DND-41 (cell line): ENCODE results near the gene TAF11L4.
"Not testable (repeated sequence)": the region's sequence is repeated elsewhere in the genome, so short reads cannot be mapped to it uniquely, and the experiment has no call there.

ENCODE experiments used
- ATAC-seq: fragments of 200-7000 bp; cut with Tn5 transposase; 3 replicates; pipeline ENCODE4 v1.9.1; 2021; ENCODE audit warnings: low read depth; ENCODE audit not compliant: insufficient read depth
- DNase-seq: peaks from one replicate; pipeline ENCODE4 v3.0.0-alpha.2; 2020
- H2AFZ ChIP-seq: 2 replicates; pipeline ENCODE4 v1.6.0; 2012; ENCODE audit warnings: low read depth, low read length
- H3K27ac ChIP-seq: 2 replicates; pipeline ENCODE4 v1.5.1; 2012; ENCODE audit warnings: low read length, inconsistent platforms
- H3K27me3 ChIP-seq: fragments of 200-600 bp; sonication (generic); 2 replicates; pipeline ENCODE4 v1.6.0; 2012; ENCODE audit warnings: low read length, mild to moderate bottlenecking, inconsistent platforms; ENCODE audit not compliant: insufficient read depth, poor library complexity
- H3K36me3 ChIP-seq: 2 replicates; pipeline ENCODE4 v1.5.1; 2012; ENCODE audit warnings: low read length, inconsistent platforms; ENCODE audit not compliant: insufficient read depth
- H3K4me1 ChIP-seq: 2 replicates; pipeline ENCODE4 v1.5.1; 2012; ENCODE audit warnings: mild to moderate bottlenecking, low read length; ENCODE audit not compliant: insufficient read depth
- H3K4me2 ChIP-seq: 2 replicates; pipeline ENCODE4 v1.6.0; 2012; ENCODE audit warnings: mild to moderate bottlenecking, moderate library complexity, low read length, inconsistent platforms; ENCODE audit not compliant: insufficient read depth
- H3K4me3 ChIP-seq, 2 experiments: fragments of 200-600 bp in 1 of 2; shearing (Covaris generic) in 1 of 2; 2 replicates each; pipeline ENCODE4 v1.5.1; 2012 to 2016; ENCODE audit warnings: inconsistent platforms in 2 of 2, low read length in 2 of 2, mild to moderate bottlenecking in 2 of 2, low read depth in 1 of 2, moderate library complexity in 1 of 2
- H3K79me2 ChIP-seq: 2 replicates; pipeline ENCODE4 v1.6.0; 2012; ENCODE audit warnings: low read length, inconsistent platforms; ENCODE audit not compliant: insufficient read depth
- H3K9ac ChIP-seq: 2 replicates; pipeline ENCODE4 v1.6.0; 2012; ENCODE audit warnings: low read depth, mild to moderate bottlenecking, inconsistent platforms, low read length, moderate library complexity
- H3K9me3 ChIP-seq: 2 replicates; pipeline ENCODE4 v1.5.1; 2012; ENCODE audit warnings: low read length, moderate library complexity, mild to moderate bottlenecking, inconsistent platforms; ENCODE audit not compliant: insufficient read depth, severe bottlenecking
- H4K20me1 ChIP-seq: 2 replicates; pipeline ENCODE4 v1.6.0; 2012; ENCODE audit warnings: low read length; ENCODE audit not compliant: insufficient read depth
- EZH2 ChIP-seq: IDR thresholded peaks from 3 replicates; pipeline ENCODE4 v1.6.1; 2012; ENCODE audit warnings: borderline replicate concordance, low read depth, mild to moderate bottlenecking, moderate library complexity, low read length, inconsistent platforms; ENCODE audit not compliant: severe bottlenecking
- TF ChIP-seq, protein P1 (sequence below): IDR thresholded peaks from 2 replicates; pipeline ENCODE4 v1.5.1; 2012; ENCODE audit warnings: borderline replicate concordance, low read length, moderate library complexity, mild to moderate bottlenecking; ENCODE audit not compliant: poor library complexity, severe bottlenecking; ENCODE audit errors: extremely low read depth

Gene TAF11L4

DNA sequence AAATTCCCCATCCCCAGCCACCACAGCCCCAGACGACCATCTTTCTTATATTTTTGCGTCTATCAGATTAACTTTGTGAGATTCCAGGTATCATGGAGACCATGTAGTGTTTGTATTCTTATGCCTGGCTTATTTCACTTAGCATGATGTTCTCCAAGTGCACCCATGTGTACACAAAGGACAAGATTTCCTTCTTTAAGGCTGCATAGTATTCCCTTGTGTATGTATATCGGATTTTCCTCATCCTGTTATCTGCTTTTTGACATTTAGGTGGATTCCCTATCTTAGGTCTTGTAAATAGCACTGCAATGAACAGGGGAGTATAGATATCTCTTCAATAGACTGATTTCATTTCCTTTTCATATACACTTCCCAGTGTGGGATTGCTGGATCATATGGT lies 28.8 kb upstream of the TAF11L4 start:
- Histone ChIP-seq H2AFZ (no peak overlapping the region), H3K27me3 (no peaks in the 10 kb centered on the region), H4K20me1 (no peaks in the 10 kb centered on the region), H3K79me2 (no peaks in the 10 kb centered on the region), H3K27ac (no peak overlapping the region), H3K4me3 (no peak overlapping the region), H3K9ac (no peak overlapping the region), H3K36me3 (no peaks in the 10 kb centered on the region), H3K4me1 (no peaks in the 10 kb centered on the region), H3K9me3 (peaks cover 5% of the 10 kb centered on the region), H3K4me2 (no peak overlapping the region)
- ATAC-seq = no peak
- DNase-seq = no peak
- TF ChIP-seq, protein P1, sequence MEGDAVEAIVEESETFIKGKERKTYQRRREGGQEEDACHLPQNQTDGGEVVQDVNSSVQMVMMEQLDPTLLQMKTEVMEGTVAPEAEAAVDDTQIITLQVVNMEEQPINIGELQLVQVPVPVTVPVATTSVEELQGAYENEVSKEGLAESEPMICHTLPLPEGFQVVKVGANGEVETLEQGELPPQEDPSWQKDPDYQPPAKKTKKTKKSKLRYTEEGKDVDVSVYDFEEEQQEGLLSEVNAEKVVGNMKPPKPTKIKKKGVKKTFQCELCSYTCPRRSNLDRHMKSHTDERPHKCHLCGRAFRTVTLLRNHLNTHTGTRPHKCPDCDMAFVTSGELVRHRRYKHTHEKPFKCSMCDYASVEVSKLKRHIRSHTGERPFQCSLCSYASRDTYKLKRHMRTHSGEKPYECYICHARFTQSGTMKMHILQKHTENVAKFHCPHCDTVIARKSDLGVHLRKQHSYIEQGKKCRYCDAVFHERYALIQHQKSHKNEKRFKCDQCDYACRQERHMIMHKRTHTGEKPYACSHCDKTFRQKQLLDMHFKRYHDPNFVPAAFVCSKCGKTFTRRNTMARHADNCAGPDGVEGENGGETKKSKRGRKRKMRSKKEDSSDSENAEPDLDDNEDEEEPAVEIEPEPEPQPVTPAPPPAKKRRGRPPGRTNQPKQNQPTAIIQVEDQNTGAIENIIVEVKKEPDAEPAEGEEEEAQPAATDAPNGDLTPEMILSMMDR = no peak
- no peak for TF ChIP-seq EZH2

- ATAC-seq (no peak), DNase-seq (no peak)
- H3K79me2 ChIP-seq = no peaks in the 10 kb centered on the region
- no peaks in the 10 kb centered on the region for H3K27me3 ChIP-seq
- H3K27ac ChIP-seq = no peak overlapping the region
- H2AFZ ChIP-seq = no peak overlapping the region
- peaks cover 5% of the 10 kb centered on the region for H3K9me3 ChIP-seq
- H4K20me1 ChIP-seq = no peaks in the 10 kb centered on the region
- H3K4me1 ChIP-seq = no peaks in the 10 kb centered on the region
- no peak overlapping the region for H3K4me2 ChIP-seq
- TF ChIP-seq EZH2 = no peak
- TF ChIP-seq, protein P1 = no peak
- no peak overlapping the region for H3K9ac ChIP-seq
- no peaks in the 10 kb centered on the region for H3K36me3 ChIP-seq
- no peak overlapping the region for H3K4me3 ChIP-seq
Measured at GRCh38 chr5:17497446-17497845, 24.2 kb upstream of the TAF11L4 start.

GRCh38 chr5:17497931-17498330 lies 23.7 kb upstream of the TAF11L4 start, which contains the start of gene TAF11L2:
Gene TAF11L2 (plus strand): TSS chr5:17498231.
- H3K4me1 ChIP-seq, H3K4me3 ChIP-seq, H2AFZ ChIP-seq, DNase-seq, ATAC-seq, H3K36me3 ChIP-seq, H3K27me3 ChIP-seq, H4K20me1 ChIP-seq, H3K4me2 ChIP-seq, H3K9ac ChIP-seq, H3K9me3 ChIP-seq, H3K79me2 ChIP-seq, H3K27ac ChIP-seq: not testable (repeated sequence)

- Histone ChIP-seq H4K20me1 (no peaks in the 10 kb centered on the region), H2AFZ (no peak overlapping the region), H3K9me3 (no peaks in the 10 kb centered on the region), H3K36me3 (no peaks in the 10 kb centered on the region), H3K27me3 (no peaks in the 10 kb centered on the region), H3K4me2 (no peak overlapping the region), H3K4me1 (no peaks in the 10 kb centered on the region), H3K27ac (no peak overlapping the region), H3K9ac (no peak overlapping the region), H3K79me2 (no peaks in the 10 kb centered on the region), H3K4me3 (no peak overlapping the region)
- no peak for ATAC-seq
- TF ChIP-seq, protein P1 = no peak
- no peak for TF ChIP-seq EZH2
- no peak for DNase-seq
Measured at GRCh38 chr5:17511775-17512325, 9.8 kb upstream of the TAF11L4 start.

DNA sequence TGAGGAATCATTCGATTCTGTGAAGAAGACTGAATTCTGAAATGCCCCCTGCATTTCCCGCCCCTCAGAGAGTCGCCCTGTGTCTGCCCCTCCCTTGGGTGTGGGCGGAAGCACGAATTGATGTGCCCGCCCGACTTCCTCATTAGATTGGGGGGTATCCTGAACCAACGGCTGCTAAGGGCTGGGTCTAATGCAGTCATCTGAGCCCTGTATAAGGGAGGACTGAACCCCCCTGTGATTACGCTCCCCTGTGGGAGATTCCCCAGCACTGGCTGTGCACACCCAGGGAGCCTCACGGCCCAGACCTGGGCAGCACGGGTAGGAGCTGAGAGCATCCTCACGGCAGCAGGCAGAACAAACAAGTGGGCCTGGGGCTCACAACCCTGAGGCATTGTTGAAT lies 4.1 kb upstream of the TAF11L4 start:
- not testable (repeated sequence) for DNase-seq, H3K4me1 ChIP-seq, H4K20me1 ChIP-seq, H3K4me2 ChIP-seq, H3K9me3 ChIP-seq, H2AFZ ChIP-seq, H3K79me2 ChIP-seq, H3K36me3 ChIP-seq, H3K27me3 ChIP-seq, H3K27ac ChIP-seq, H3K4me3 ChIP-seq, ATAC-seq, H3K9ac ChIP-seq

DNA sequence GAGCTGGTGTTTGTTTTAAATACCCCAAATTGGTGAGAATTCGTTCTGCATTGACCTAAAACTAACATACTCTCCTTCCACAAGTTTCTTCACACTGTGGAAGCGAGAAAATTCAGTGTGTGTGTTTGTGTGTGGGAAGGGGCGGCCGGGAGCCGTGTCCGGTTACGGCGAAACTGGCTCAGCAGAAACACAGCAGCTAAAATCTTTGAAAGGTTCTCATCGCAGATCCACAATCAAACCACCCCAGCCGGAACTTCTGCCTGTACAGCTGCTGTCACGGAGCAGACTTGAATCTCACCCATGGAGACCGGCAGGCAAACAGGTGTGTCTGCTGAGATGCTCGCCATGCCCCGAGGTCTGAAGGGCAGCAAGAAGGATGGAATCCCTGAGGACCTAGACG lies 3.5 kb upstream of the TAF11L4 start, which contains the start of gene TAF11L3:
TAF11L3 (plus strand) TSS at position 301 of the 400 bp plus-strand sequence.
- H3K4me1 ChIP-seq, H2AFZ ChIP-seq, H3K4me3 ChIP-seq, DNase-seq, H3K9me3 ChIP-seq, H3K9ac ChIP-seq, H4K20me1 ChIP-seq, H3K36me3 ChIP-seq, ATAC-seq, H3K27ac ChIP-seq, H3K4me2 ChIP-seq, H3K27me3 ChIP-seq, H3K79me2 ChIP-seq: not testable (repeated sequence)
